Activated CD4-positive, alpha-beta memory T cell treated with anti-CD3 and anti-CD28 coated beads for 36 hours (primary cell): ENCODE data around the gene NCAM1. TPM values are rescaled to one million over a fixed set of nuclear protein-coding genes. Genes with fewer than 3 reads are reported as not detected.

Experiments
- CTCF ChIA-PET: fragments of 350-600 bp; sonication (Branson Sonifier 250); formaldehyde crosslinking; loops from one replicate; lab custom pipeline; 2021; ENCODE audit warnings: antibody characterized with exemption, inconsistent platforms; lab: Charles Lee
- POLR2A ChIA-PET: fragments of 350-600 bp; sonication (Branson Sonifier 250); formaldehyde crosslinking; loops from one replicate; lab custom pipeline; 2021; ENCODE audit warnings: antibody characterized with exemption; lab: Charles Lee
- DNase-seq: peaks from one replicate; pipeline ENCODE4 v3.0.0-alpha.2; 2020
- H3K27ac Mint-ChIP-seq: one replicate; pipeline ENCODE4 v1.8.0; 2021; ENCODE audit warnings: mixed read lengths
- H3K27me3 Mint-ChIP-seq: one replicate; pipeline ENCODE4 v1.8.0; 2021; ENCODE audit warnings: mixed read lengths
- H3K36me3 Mint-ChIP-seq: one replicate; pipeline ENCODE4 v1.8.0; 2021; ENCODE audit warnings: mixed read lengths
- H3K4me1 Mint-ChIP-seq: one replicate; pipeline ENCODE4 v1.8.0; 2021; ENCODE audit warnings: low read depth, mixed read lengths
- H3K4me3 Mint-ChIP-seq: one replicate; pipeline ENCODE4 v1.8.0; 2021; ENCODE audit warnings: mild to moderate bottlenecking, mixed read lengths
- H3K9me3 Mint-ChIP-seq: one replicate; pipeline ENCODE4 v1.8.0; 2021; ENCODE audit warnings: mixed read lengths
- intact Hi-C: fragments of 100-400 bp; cut with micrococcal nuclease; formaldehyde crosslinking; loops from one replicate; pipeline ENCODE4 v1.15.1; 2023
- total RNA-seq, 2 experiments: library from RNA; stranded (reverse); gene quantifications; one replicate each; pipeline ENCODE4 v1.2.3, GENCODE V29; 2021

The NCAM1 gene
- total RNA-seq, 2 experiments from 2014 or later: not detected

DNA sequence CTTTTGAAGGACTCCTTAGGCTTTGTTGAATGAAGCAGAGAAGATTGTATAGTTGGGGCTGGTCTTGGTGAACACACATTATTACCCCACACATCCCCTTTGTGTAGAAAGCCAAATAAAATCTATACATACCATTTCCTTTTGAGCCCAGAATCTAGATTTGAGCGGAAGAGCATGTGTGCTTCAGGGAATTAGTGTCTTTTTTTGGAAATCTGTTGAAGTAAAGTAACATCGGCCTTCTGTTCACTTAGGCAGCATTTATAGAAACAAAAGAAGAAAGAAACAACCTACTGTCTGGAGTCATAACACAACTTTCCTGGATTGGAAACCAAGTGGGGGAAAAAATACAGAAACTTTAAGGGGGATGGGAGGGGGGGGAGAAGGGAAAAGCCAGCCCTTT, 315.2 kb downstream of the NCAM1 start:
- ChIA-PET CTCF (no interaction called here), POLR2A (no interaction called here)
- Mint-ChIP-seq H3K4me3 (no peak overlapping the region), H3K27ac (no peak overlapping the region), H3K27me3 (no peaks in the 10 kb centered on the region), H3K36me3 (no peaks in the 10 kb centered on the region), H3K9me3 (no peaks in the 10 kb centered on the region), H3K4me1 (no peaks in the 10 kb centered on the region)
- intact Hi-C loops: no loop called here
- DNase-seq: no peak

DNA sequence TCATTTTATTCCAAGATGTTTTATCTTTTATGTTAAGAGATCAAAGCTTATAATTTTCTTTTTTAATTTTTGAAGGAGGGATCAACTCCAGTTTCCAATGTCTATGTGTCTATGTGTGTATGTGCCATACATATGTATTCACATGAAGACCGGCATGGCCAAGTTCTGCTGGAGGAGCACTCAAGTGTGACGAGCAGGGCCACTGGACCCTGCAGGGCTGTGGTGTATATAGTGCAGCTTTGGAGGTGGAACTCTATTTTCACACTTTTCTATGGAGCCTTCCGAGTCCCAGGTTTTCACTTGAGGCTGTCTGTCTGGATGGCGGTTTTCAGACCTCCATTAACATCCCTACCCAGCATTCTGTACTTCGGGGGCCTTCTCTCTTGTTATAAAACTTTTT, 316.7 kb downstream of the NCAM1 start:
- no peak for DNase-seq
- intact Hi-C loops: no loop called here
- H3K4me1 Mint-ChIP-seq: no peaks in the 10 kb centered on the region
- no peaks in the 10 kb centered on the region for H3K9me3 Mint-ChIP-seq
- H3K27me3 Mint-ChIP-seq: no peaks in the 10 kb centered on the region
- CTCF ChIA-PET: no interaction called here
- no peaks in the 10 kb centered on the region for H3K36me3 Mint-ChIP-seq
- H3K27ac Mint-ChIP-seq: no peak overlapping the region
- H3K4me3 Mint-ChIP-seq: no peak overlapping the region
- POLR2A ChIA-PET: no interaction called here

DNA sequence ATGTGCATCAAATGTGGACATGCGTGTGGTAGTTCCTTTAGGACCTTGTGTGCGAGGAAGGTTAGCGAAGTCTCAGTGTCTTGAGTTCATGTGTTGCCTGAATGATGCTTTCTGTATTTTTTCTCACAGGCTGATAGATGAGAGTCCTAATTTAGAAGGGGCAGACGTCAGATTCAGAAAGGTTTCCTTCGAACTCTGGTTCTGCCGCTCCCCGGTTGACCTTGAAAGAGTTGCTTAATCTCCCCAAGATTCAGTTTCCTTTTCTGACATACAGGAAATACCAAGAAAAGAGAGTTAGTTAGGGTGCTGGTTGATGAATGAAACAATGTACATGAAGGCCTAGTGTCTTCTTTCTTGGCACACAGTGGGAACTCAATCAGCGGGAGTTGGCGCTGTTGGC, 317.3 kb downstream of the NCAM1 start:
- Mint-ChIP-seq H3K4me1 (no peaks in the 10 kb centered on the region), H3K27me3 (no peaks in the 10 kb centered on the region), H3K27ac (no peak overlapping the region), H3K4me3 (no peak overlapping the region), H3K9me3 (no peaks in the 10 kb centered on the region), H3K36me3 (no peaks in the 10 kb centered on the region)
- DNase-seq: no peak
- POLR2A ChIA-PET: no interaction called here
- CTCF ChIA-PET: no interaction called here
- intact Hi-C loops: no loop called here

DNA sequence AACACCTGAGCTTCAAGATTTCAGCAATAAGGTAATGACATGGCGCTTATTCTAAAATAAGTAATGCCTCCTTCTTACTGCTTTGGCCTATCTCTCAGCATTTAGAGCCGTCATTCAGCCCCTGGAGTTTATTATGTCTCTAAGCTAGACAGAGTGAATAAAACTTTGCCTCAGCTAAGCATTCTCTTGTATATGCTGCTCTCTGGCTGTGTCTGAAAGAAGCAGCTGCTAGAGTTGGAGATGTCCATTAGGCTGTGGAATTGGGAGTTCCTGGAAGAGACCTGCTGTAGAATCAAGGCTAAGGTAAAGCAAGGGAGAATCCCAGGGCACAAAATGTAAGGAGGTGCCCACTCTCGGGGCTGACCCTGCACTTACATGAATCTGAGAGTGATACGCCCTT, 317.7 kb downstream of the NCAM1 start:
- Mint-ChIP-seq H3K4me1 (no peaks in the 10 kb centered on the region), H3K36me3 (no peaks in the 10 kb centered on the region), H3K9me3 (no peaks in the 10 kb centered on the region), H3K27me3 (no peaks in the 10 kb centered on the region), H3K27ac (no peak overlapping the region), H3K4me3 (no peak overlapping the region)
- intact Hi-C loops: no loop called here
- ChIA-PET POLR2A (no interaction called here), CTCF (no interaction called here)
- no peak for DNase-seq

DNA sequence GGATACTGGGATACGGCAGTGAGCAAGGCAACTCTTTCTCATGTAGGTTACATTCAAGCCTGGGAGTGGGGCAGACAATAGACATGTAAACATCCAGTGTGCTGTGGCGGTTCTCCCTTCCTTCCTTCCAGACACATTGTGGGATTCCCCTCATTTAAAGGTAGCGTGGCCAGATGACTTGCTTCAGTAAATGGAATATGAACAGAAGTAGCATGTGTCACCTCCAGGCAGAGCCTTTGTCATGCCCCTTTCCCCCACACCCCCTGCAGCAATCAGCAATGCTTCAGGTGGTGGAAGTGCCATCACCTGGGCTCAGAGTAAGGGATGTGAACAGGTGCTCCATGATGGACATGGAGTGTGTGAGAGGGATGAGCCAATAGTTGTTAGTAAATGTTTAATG, 318.4 kb downstream of the NCAM1 start:
- DNase-seq: no peak
- H3K27ac Mint-ChIP-seq: no peak overlapping the region
- CTCF ChIA-PET: no interaction called here
- POLR2A ChIA-PET: no interaction called here
- no peaks in the 10 kb centered on the region for H3K36me3 Mint-ChIP-seq
- H3K4me1 Mint-ChIP-seq: no peaks in the 10 kb centered on the region
- intact Hi-C loops: no loop called here
- no peaks in the 10 kb centered on the region for H3K27me3 Mint-ChIP-seq
- H3K4me3 Mint-ChIP-seq: no peak overlapping the region
- no peaks in the 10 kb centered on the region for H3K9me3 Mint-ChIP-seq

DNA sequence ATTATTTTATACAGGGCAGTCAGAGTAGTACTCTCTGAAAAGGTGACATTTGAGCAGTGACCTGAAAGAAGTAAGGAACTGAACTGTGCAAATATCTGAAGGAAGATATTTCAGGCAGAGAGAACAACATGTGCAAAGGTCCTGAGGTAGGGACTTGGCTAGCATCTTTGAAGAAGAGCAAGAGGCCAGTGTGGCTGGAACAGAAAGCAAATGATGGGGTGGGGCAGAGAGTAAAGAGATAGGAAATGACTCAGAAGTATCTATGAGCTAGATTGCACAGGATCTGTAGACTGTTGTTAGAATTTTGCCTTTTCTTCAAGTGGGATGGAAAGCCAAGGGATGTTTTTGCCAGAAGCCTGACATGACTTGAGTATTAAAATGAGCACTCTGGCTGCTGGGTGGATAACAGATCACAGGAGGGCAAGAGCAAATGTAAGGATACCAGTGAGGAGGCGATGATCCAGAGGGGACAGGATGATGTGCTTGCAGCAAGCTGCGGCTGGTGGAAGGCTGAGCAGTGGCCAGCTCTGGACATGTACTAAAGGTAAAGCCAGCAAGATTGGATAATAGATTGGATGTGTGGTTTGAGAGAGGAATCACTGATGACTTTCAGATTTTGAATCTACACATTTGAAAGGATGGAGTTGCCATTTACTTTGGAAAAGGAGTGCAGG, 320.0 kb downstream of the NCAM1 start:
- CTCF ChIA-PET: interaction anchor here (0.6 to 1.2 kb wide), 2 partner anchors 8 to 1237 kb away, joined by 3 read pairs; no protein-coding TSS in a partner anchor
- Mint-ChIP-seq H3K36me3 (no peaks in the 10 kb centered on the region), H3K27me3 (no peaks in the 10 kb centered on the region), H3K4me1 (no peaks in the 10 kb centered on the region), H3K4me3 (no peak overlapping the region), H3K9me3 (no peaks in the 10 kb centered on the region), H3K27ac (no peak overlapping the region)
- DNase-seq: no peak
- intact Hi-C loops: loop anchor here (10.0 kb wide), 1 partner anchor 1056 kb away; the partner anchor contains the start of gene PTS
- POLR2A ChIA-PET: no interaction called here

DNA sequence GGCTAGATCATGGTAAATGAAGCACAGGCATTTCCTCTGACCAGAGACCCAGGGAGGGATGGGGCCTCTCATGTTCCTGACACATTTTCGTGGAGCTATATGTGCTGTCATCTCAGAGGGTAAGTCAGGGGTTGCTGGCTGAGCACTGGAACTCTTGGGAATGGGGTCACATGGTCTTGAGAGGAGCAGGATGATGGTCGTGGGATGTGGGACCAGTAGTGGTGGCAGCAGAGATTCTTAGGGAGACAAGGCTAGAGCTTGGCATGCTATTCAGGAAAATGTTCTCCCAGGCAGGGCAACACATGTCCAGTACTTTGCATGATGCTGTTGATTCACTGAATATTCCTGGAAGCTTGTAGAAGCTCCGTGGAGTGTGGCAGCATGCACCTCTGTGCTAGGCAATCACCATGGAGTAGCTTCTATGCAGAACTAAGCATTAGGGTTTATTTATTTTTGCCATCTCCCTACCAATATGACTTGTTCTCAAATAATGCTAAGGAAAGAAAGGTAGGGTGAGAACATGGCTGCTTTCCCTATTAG, 321.7 kb downstream of the NCAM1 start:
- POLR2A ChIA-PET: no interaction called here
- H3K4me3 Mint-ChIP-seq: no peak overlapping the region
- H3K9me3 Mint-ChIP-seq: no peaks in the 10 kb centered on the region
- CTCF ChIA-PET: interaction anchor here (1.6 kb wide), 1 partner anchor 695 kb away, joined by 6 read pairs; no protein-coding TSS in a partner anchor
- H3K36me3 Mint-ChIP-seq: no peaks in the 10 kb centered on the region
- H3K27ac Mint-ChIP-seq: no peak overlapping the region
- no peaks in the 10 kb centered on the region for H3K4me1 Mint-ChIP-seq
- intact Hi-C loops: loop anchor here (10.0 kb wide), 1 partner anchor 1058 kb away; the partner anchor contains the start of gene PTS
- no peaks in the 10 kb centered on the region for H3K27me3 Mint-ChIP-seq
- no peak for DNase-seq

DNA sequence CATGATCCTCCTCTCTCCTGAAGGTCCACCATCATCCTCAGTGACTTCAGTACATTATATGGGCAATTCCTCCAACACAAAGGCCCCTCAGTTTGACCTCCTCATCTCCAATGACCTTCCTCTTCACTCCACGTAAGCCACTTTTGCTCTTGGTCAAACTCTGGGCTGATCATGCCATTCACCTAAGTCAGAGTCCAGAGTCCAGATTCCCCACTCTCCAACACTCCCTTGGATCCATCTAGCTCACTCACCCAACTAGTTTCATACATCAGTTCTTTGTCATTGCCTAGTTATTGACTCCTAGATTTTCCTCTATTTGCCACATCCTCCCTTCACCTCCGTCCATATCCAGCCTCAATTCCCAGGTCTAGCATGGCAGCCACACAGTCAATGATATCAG, 322.7 kb downstream of the NCAM1 start:
- DNase-seq: no peak
- Mint-ChIP-seq H3K4me3 (no peak overlapping the region), H3K9me3 (no peaks in the 10 kb centered on the region), H3K27ac (no peak overlapping the region), H3K27me3 (no peaks in the 10 kb centered on the region), H3K36me3 (no peaks in the 10 kb centered on the region), H3K4me1 (no peaks in the 10 kb centered on the region)
- ChIA-PET POLR2A (no interaction called here), CTCF (interaction anchor here (1.6 kb wide), 1 partner anchor 696 kb away, joined by 6 read pairs; no protein-coding TSS in a partner anchor)
- intact Hi-C loops: loop anchor here (10.0 kb wide), 1 partner anchor 1059 kb away; the partner anchor contains the start of gene PTS

DNA sequence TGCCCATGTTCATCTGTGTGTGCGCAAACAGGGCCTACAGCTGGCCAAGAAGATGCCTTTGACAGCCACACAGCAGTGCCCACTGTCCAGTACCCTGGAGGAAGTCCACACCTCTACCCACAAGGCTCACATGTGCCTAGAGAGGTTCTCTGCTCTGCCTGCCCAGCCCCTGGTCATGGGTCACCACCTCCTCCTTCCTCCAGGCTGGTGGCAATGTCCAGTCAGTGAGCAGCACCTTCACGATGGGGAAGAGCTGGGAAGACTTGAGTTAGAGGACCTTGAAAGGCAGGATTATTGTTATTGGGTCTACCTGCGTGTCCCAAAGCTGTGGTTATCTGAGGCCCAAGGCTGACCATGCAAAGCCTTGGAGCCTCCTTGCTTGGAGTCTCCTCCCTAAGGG, 324.8 kb downstream of the NCAM1 start:
- POLR2A ChIA-PET: no interaction called here
- H3K4me3 Mint-ChIP-seq: no peak overlapping the region
- H3K27me3 Mint-ChIP-seq: no peaks in the 10 kb centered on the region
- no peak overlapping the region for H3K27ac Mint-ChIP-seq
- H3K9me3 Mint-ChIP-seq: no peaks in the 10 kb centered on the region
- no peak for DNase-seq
- no peaks in the 10 kb centered on the region for H3K4me1 Mint-ChIP-seq
- CTCF ChIA-PET: interaction anchor here (2.2 kb wide), 1 partner anchor 698 kb away, joined by 8 read pairs; no protein-coding TSS in a partner anchor
- intact Hi-C loops: loop anchor here (10.0 kb wide), 1 partner anchor 1061 kb away; the partner anchor contains the start of gene PTS
- H3K36me3 Mint-ChIP-seq: no peaks in the 10 kb centered on the region

DNA sequence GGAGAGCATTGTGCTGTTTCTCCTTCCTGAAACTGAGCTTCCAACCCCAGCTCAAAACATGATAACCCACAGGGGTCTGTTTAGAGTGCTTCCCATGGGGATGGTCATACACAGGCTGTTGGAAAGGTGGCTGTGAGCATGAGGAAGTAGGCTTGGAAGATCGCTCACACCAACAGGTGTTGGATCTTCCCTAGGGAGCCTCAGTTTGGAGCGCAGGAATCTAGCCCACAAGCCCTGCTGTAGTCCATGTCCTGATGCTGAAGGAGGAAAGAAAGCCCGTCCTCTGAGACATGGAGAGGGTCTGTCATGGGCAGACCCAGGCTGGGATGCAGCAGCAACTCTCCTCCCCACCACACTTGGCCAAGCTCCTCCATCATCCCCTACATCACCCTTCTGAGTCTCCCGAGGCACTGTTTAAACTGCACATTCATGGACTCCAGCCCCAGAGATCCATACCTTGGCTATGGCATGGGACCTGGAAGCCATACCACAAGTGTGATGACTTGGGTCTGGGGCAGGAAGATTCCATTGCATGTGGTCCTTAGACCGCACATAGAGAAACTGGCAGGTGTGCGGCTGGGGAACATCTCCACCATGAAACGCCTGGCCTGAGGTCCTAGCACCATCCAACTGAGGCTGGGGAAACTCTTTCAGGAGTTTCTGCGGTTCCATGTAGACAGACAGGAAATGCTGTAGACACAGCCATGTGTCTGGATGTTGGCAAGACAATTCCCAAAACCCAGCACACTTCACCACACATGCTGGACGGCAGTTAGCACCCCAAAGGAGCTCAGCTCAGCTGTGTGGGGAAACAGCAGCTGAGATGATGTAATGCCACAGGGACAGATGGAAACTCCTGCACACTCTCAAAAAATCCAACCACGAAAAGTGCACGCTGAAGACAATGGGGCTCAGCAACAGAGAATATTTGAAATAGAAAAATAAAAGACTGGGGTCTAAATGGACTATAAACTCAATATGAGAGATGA, 325.6 kb downstream of the NCAM1 start:
- CTCF ChIA-PET: interaction anchor here (0.9 to 2.2 kb wide), 2 partner anchors 489 to 699 kb away, joined by 3 to 8 read pairs; no protein-coding TSS in a partner anchor
- no peak for DNase-seq
- no peaks in the 10 kb centered on the region for H3K27me3 Mint-ChIP-seq

DNA sequence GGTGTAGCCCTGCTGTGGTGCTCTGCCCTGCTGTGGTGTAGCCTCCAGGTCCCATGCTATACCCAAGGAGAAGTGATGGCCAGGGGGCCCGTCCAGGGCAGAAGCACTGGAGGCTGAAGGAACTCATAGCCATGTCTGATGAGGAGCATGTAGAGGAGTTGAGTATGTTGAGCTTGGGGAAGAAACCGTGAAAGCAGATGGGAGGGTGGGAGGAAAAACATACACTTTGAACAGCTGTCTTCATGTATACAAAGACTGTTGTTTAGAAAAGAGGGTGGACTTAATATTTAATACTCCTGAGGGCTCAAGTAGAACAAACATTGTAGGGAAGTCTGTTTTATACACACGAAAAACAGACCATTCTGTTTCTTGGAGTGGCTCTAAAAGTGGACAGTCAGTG, 326.6 kb downstream of the NCAM1 start:
- Mint-ChIP-seq H3K4me3 (no peak overlapping the region), H3K9me3 (no peaks in the 10 kb centered on the region), H3K4me1 (no peaks in the 10 kb centered on the region), H3K36me3 (no peaks in the 10 kb centered on the region), H3K27me3 (peaks cover under 1% of the 10 kb centered on the region), H3K27ac (no peak overlapping the region)
- ChIA-PET CTCF (interaction anchor here (0.9 to 3.9 kb wide), 3 partner anchors 18 to 700 kb away, joined by 3 to 110 read pairs (median 3); no protein-coding TSS in a partner anchor), POLR2A (no interaction called here)
- no peak for DNase-seq
- intact Hi-C loops: loop anchor here (2.0 to 10.0 kb wide), 3 partner anchors 489 to 1063 kb away; partner anchors contain the start of gene PTS

More for the DNA sequence above, 325.6 kb downstream of the NCAM1 start:
- no peaks in the 10 kb centered on the region for H3K4me1 Mint-ChIP-seq
- no peaks in the 10 kb centered on the region for H3K9me3 Mint-ChIP-seq
- POLR2A ChIA-PET: no interaction called here
- intact Hi-C loops: loop anchor here (10.0 kb wide), 1 partner anchor 1062 kb away; the partner anchor contains the start of gene PTS
- H3K27ac Mint-ChIP-seq: no peak overlapping the region
- no peak overlapping the region for H3K4me3 Mint-ChIP-seq
- no peaks in the 10 kb centered on the region for H3K36me3 Mint-ChIP-seq
